Activated T-cell treated with anti-CD3 and anti-CD28 coated beads for 1 hour (primary cell): ENCODE data around the gene MYO9A.
"Not testable (repeated sequence)": the region's sequence is repeated elsewhere in the genome, so short reads cannot be mapped to it uniquely, and the experiment has no call there.

Experiments
- DNase-seq: peaks from one replicate; pipeline ENCODE4 v3.0.0-alpha.2; 2020; ENCODE audit warnings: low read depth

The MYO9A gene

GRCh38 chr15:71945012-71945411 lies 172.9 kb downstream of the MYO9A start:
- no peak for DNase-seq

GRCh38 chr15:71943806-71944205 lies 174.1 kb downstream of the MYO9A start:
- DNase-seq, result no peak

DNA sequence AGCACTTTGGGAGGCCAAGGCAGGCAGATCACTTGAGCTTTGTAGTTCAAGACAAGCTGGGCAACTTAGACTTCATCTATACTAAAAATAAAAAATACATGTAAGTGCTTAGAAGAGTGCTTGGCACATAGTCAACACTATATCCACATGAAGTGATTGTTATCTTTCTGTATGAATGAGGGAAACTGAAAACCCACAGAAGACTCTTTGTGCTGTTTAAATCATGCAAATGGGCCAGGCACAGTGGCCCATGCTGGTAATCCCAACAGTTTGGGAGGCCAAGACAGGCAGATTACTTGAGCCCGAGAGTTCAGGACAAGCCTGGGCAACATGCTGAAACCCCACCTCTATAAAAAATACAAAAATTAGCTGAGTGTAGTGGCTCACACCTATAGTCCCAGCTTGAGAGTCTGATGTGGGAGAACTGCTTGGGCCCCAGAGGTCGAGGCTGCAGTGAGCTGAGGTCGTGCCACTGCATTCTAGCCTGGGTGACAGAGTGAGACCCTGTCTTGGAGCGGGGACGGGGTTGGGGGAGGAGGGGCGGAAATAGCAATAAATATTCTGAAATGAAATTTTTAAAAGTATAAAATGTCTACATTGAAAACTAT lies 177.9 kb downstream of the MYO9A start:
- DNase-seq, result no peak

- DNase-seq, result no peak
These were observed 180.2 kb downstream of the MYO9A start for GRCh38 chr15:71937650-71938311.

DNA sequence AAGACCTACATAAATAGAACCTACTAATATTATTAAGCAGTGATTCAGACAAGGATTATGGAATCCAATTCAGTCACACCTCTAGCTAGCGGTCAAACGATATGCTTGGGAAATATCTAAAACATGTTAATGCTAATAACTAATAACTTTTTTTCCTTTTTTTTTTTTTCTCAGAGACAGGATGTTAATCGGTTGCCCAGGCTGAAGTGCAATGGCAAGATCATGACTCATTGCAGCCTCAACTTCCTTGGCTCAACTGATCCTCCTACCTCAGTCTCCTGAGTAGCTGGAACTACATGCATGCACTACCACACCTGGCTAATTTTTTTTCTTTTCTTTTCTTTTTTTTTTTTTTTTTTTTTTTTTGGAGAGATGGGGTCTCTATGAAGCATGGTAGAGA lies 183.5 kb downstream of the MYO9A start:
- DNase-seq, result no peak

GRCh38 chr15:71932689-71933088 lies 185.3 kb downstream of the MYO9A start:
- DNase-seq, result no peak

DNA sequence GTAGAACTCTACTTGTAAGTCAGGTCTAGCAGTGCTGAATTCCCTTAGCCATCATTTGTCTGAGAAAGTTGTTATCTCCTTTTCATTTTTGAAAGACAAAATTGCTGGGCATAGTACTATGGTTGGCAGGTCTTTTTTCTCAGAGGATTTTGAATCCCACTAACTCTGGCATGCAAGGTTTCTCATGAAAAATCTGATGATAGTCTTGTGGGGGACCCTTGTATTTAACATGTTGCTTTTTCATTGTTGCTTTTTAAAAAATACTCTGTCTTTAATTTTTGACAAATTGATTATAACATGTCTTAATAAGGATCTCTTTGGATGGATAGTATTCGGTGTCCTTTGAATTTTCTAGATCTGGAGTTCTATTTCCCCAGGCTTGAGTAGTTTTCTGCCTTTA lies 186.7 kb downstream of the MYO9A start:
- DNase-seq, result no peak

GRCh38 chr15:71925145-71925544 lies 192.8 kb downstream of the MYO9A start:
- no peak for DNase-seq

- no peak for DNase-seq
These were observed 196.8 kb downstream of the MYO9A start for GRCh38 chr15:71921191-71921590.

DNA sequence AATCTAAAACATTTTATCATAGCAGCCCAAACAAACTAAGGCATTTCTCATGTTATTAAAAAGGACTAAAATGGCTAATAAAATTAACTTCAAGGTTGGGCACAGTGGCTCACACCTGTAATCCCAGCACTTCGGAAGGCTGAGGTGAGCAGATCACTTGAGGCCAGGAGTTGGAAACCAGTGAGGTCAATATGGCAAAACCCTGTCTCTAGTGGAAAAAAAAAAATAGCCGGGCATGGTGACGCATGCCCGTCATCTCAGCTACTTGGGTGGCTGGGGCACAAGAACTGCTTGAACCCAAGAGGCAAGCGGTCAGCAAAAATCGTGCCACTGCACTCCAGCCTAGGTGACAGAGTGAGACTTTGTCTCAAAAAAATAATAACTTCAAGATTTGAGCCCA lies 197.4 kb downstream of the MYO9A start:
- DNase-seq, result no peak

DNA sequence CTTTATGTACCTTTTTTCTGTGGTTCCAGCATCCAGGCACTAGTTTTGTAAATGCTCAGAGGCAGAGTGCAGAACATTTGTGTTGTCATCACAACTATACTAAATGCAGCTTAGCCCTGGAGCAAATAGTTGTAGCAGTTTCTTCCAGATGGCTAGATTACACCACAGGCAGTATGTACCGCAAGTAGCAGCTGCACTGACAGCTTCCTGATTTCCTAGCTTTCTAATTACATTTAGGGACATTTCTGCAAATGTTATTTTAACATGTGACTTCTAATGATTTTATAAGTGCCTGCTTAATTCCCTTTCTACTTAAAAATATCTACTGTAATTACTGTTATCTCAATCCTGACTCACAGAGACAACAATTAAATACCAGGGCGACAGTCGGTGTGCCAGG lies 201.1 kb downstream of the MYO9A start:
- no peak for DNase-seq

DNA sequence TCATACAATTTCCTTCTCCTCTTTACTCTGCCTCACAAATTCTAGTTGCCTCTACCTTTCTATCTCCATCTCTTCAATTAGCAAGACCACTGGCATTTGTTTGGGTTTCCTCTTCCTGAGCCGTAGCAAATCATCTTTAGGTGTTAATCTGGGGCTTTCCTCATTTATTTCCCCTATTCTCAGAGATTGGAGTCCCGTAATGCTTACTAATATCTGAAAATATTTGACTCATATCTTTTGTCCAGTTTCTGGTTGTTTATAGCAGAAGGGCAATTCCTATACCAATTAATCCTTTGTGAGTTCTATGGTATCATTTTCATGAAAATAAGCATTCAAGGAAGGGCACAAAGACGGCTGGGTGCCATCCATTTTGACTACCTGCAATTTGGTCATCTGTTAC lies 203.9 kb downstream of the MYO9A start:
- no peak for DNase-seq

DNA sequence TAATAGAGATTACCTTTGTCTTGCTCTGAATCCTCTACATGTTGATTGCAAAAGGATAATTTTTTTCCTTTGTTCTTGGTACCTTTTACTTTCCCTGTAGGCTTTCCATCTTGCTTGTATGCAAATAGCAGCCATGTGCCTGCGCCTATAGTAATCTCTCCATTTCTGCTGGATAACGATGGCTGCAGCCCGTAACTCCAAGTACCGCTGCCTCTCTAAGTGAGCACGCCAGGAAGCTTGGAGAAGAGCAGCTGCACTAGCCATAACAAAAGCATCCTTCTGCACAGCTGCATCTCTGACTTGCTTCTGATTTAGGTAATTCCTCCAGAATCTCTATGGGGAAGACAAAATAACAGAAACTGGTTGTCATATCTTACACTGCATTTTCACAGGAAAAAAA lies 218.3 kb downstream of the MYO9A start:
- no peak for DNase-seq

- no peak for DNase-seq
These were observed 224.3 kb downstream of the MYO9A start for GRCh38 chr15:71893691-71894090.

- DNase-seq, result no peak
These were observed 225.6 kb downstream of the MYO9A start for GRCh38 chr15:71892335-71892734.

DNA sequence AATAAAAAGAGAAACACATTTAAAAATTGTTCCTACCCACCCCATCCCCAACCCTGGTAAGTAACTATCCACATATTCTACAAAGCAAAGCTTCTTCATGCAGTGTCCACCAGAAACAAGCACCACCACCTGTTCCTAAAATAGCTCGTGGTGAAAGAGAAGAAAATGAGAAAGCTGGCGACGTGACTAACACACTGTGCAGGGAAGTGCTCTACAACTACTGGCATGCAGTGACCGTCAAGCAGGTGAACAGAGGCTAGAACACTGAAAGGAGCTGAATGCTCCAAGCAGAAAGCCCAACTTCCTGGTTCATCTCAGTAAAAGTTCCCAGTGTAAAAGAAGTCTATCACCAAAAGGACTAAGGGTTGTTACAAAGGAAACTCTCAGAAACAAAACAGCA lies 226.9 kb downstream of the MYO9A start:
- no peak for DNase-seq

DNA sequence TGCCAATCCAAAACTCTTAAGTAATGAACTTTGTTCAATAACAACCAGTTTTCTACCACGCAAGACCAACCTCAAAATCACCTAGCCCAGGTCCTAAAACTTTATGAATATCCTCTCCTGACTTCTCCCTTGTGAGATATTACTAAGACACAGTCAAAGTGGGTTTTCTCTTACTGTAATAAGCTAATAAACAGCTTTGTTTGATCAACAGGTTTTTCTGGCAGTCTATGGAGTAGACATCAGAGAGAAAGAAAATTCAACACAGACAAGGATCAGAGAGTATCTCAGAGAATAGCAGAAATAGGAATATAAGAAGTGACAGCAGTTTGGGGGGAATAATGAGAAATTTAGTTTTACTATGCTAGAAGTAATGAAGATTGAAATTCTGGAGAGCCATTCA lies 228.0 kb downstream of the MYO9A start:
- DNase-seq, result no peak

DNA sequence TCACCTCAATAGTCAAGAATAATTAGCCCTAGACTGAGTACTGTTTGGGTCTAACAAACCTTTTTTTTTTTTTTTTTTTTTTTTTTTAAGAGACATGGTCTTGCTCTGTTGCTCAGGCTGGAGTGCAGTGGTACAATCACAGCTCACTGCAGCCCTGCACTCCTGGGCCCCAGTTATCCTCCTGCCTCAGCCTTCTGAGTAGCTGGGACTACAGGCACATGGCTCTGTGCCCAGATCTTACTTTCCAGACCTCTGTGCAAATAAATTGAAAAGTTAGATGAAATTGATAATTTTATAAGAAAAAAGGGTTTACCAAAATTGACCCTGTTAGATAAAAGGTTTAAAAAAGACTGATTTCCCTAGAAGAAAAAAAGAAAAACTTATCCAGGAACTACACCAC lies 228.6 kb downstream of the MYO9A start:
- DNase-seq, result no peak

DNA sequence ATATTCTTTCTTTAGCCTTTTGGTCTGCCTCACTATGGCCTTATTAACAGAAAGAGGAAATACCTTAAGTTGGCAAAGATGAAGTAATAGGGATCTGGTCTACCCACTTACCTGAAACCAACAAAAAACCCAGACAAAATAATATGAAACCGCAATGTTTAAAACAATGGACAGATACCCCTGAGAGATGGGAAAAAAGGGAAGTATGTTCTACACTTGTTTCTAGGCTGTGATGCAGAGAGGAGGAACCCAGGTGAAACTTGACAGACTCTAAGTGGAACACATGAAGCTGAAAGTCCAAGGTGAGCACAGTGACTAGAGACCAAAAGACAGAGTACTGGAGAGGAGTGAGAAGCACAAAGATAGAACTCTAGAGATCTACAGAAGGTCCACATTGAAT lies 229.2 kb downstream of the MYO9A start:
- no peak for DNase-seq

DNA sequence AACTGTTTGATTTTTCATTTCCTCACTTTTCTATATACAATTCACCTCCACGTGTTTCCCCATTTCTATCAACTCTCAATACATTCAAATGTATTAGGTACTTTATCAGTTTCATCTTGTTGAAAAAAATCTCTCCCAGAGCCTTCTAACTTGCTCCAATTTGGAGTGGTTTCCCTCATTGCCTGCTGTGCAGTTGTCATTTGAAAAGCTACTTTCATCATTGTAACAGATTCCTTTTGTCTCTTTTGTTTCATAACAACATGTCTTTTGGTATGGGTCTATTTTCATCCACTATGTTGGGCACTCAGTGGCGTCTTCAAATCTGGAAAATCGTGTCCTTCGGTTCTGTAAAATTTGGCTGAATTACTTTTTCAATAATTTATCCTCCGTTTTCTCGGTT lies 232.6 kb downstream of the MYO9A start:
- no peak for DNase-seq

DNA sequence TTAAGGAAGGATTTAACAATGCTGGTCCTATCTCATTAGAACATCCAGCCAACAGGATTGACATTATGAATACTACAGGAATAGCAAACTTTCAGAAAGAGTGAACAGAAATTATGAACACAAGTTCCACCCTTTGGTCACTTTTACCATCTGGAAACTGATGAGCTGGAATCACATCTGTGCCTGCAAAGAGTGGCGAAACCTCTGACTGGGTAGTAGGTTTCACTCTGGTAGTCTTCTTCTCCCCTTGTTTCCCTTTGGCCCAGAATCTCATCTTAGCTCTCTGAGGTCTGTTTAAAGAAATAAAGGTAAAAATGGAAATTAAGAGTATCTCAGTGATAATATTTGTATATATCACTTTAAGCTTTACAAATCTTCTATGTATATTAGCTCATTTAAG lies 234.5 kb downstream of the MYO9A start:
- no peak for DNase-seq

DNA sequence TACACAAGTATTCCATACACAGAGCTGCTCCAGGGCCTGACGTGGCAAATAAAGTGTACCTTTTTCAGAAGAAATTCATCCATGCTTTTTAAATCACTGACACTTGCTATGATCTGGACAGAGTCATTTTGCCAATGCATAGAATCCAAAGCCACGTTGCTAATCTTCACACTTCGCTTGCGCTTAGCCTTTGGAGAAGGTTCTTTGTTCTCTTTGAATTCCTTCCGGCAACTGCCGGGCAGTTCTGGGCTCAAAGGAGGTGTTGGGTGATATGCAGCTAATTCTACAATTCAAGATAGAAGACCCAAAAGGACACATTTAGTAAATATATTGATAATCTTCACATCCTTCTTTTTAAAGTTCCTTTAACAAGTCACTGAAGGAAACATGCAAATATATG lies 237.7 kb downstream of the MYO9A start:
- no peak for DNase-seq

- no peak for DNase-seq
These were observed 243.7 kb downstream of the MYO9A start for GRCh38 chr15:71874245-71874644.

DNA sequence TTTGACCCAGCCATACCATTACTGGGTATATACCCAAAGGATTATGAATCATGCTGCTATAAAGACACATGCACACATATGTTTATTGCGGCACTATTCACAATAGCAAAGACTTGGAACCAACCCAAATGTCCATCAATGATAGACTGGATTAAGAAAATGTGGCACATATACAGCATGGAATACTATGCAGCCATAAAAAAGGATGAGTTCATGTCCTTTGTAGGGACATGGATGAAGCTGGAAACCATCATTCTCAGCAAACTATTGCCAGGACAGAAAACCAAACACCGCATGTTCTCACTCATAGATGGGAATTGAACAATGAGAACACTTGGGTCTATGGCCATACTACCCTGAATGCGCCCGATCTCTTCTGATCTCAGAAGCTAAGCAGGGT lies 259.7 kb downstream of the MYO9A start:
- not testable (repeated sequence) for DNase-seq
